GM10266 (cell line): ENCODE data around the gene PRSS33.

Experiments
- DNase-seq: peaks from one replicate; pipeline ENCODE4 v3.0.0; 2012; ENCODE audit errors: extremely low spot score
- TF ChIP-seq, protein P1 (sequence below): IDR thresholded peaks from 2 replicates; pipeline ENCODE4 v1.5.1; 2012; ENCODE audit warnings: mild to moderate bottlenecking, low read depth; ENCODE audit not compliant: control insufficient read depth, insufficient read depth; ENCODE audit errors: missing control alignments

Gene PRSS33

DNA sequence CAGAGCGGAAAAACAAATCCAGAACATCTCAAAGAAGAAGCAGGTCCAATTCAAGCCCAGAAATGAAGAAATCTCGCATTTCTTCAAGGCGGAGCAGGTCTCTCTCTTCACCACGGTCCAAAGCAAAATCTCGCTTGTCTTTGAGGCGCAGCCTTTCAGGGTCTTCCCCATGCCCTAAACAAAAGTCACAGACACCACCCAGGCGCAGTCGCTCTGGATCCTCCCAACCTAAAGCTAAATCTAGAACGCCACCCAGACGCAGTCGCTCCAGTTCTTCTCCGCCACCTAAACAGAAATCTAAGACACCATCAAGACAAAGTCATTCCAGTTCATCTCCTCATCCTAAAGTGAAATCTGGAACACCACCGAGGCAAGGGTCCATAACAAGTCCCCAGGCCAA, 24.6 kb downstream of the PRSS33 start:
- no peak for DNase-seq
- TF ChIP-seq, protein P1, sequence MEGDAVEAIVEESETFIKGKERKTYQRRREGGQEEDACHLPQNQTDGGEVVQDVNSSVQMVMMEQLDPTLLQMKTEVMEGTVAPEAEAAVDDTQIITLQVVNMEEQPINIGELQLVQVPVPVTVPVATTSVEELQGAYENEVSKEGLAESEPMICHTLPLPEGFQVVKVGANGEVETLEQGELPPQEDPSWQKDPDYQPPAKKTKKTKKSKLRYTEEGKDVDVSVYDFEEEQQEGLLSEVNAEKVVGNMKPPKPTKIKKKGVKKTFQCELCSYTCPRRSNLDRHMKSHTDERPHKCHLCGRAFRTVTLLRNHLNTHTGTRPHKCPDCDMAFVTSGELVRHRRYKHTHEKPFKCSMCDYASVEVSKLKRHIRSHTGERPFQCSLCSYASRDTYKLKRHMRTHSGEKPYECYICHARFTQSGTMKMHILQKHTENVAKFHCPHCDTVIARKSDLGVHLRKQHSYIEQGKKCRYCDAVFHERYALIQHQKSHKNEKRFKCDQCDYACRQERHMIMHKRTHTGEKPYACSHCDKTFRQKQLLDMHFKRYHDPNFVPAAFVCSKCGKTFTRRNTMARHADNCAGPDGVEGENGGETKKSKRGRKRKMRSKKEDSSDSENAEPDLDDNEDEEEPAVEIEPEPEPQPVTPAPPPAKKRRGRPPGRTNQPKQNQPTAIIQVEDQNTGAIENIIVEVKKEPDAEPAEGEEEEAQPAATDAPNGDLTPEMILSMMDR, result no peak

DNA sequence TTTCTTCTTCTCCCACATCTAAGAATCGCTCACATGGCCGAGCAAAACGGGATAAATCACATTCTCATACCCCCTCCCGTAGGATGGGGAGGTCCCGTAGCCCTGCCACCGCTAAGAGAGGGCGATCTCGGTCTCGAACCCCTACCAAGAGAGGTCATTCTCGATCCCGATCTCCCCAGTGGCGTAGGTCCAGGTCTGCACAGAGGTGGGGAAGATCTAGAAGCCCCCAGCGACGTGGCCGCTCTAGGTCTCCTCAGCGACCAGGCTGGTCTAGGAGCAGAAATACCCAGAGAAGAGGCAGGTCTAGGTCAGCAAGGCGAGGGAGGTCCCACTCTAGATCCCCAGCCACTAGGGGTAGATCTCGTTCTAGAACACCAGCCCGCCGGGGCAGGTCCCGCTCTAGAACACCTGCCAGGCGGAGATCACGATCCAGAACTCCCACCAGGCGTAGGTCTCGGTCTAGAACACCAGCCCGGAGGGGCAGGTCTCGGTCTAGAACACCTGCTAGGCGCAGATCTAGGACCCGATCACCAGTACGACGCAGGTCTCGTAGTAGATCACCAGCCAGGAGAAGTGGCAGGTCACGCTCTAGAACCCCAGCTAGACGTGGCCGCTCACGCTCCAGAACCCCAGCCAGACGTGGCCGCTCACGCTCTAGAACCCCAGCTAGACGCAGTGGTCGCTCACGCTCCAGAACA, 25.3 kb downstream of the PRSS33 start:
- TF ChIP-seq, protein P1, result no peak
- DNase-seq, result no peak

DNA sequence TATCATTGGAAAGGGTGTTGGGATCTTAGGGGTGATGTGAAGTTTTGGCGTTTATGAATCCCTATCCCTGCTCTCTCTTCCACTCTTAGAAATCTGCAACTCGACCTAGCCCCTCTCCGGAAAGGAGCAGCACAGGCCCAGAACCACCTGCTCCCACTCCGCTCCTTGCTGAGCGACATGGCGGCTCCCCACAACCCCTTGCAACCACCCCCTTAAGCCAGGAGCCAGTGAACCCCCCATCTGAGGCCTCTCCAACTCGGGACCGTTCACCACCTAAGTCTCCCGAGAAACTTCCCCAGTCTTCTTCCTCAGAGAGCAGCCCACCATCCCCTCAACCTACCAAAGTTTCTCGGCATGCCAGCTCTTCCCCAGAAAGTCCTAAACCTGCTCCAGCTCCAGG, 25.9 kb downstream of the PRSS33 start:
- no peak for DNase-seq
- TF ChIP-seq, protein P1, result no peak

DNA sequence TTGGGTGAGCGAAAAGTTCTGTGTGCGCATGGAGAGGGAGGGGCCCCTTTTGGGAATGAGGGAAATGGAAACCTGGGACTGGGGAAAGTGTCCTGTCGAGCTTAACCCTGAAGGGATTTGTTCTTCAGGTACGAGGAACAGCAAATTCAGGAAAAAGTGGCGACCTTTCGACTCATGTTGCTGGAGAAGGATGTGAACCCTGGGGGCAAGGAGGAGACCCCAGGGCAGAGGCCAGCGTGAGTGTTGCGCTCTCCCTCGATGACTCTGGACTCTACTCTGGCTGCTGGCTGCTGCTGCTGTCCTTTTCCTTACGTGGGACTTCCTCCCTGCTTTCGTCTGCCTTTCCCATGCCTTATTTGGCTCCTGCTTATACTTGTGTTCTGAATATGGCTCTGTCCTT, 30.0 kb downstream of the PRSS33 start:
- no peak for DNase-seq
- TF ChIP-seq, protein P1, result no peak

DNA sequence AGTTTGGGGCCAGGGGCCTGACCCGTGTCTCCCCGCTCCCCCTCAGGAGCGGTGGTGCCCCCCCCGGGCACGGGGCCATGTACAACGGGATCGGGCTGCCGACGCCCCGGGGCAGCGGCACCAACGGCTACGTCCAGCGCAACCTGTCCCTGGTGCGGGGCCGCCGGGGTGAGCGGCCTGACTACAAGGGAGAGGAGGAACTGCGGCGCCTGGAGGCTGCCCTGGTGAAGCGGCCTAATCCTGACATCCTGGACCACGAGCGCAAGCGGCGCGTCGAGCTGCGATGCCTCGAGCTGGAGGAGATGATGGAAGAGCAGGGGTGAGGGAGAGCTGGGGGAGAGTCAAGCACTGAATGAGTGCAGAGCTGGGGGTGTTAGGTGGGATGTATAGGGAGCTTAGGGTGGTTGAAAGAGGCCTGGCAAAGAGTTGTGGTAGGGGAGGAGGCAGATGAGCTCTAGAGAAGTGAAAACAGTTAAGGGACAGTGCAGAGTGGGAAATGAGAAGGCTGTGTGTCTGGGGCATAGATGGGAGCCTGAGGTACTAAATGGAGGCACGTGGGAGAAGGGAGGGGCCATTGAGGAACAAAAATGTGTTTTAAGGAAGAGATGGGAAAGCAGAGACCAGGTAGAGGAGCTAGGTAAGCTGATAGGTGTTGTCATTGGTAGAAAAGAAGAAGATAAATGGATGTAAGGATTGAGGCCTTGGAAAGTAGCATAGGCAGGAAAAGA, 30.9 kb downstream of the PRSS33 start:
- DNase-seq, result no peak
- TF ChIP-seq, protein P1, result no peak

DNA sequence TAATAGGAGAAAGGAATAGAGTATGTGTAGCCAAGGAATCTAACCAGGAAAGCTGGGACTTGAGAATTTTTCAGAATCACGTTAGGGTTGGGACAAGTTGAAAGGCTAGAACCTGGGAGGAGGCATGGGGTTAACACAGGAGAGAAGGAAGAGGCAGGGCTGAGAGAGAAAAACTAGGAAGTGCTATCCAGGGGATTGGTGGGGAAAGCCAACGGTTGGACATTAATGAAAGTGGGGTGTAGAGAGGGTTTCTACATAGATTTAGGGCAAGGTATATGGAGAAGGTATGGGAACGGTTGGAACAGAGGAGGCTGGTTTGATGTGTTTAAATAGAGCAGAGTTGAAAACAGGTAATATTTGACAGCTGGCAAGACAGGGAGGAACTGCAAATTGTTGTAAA, 32.2 kb downstream of the PRSS33 start:
- TF ChIP-seq, protein P1, result no peak
- DNase-seq, result no peak

DNA sequence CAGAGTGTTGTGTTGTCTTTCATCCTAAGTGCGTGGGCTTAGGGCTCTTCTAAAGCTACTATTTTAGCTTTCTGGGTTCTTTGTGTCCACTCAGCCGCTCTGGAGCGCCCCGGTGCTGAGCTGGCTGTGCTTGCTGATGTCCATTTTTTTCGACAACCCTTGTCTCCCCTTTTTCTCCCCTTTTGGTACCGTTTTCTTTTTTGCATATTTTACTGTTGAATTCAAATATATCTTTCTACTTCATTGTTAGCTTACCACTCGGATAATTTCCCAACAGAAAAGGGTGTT, 33.7 kb downstream of the PRSS33 start:
- no peak for DNase-seq
- TF ChIP-seq, protein P1, result no peak
